Measurements from ENCODE around the gene FGF8. TPM values are rescaled to one million over a fixed set of nuclear protein-coding genes. Genes with fewer than 3 reads are reported as not detected.

The FGF8 gene
- total and polyA plus RNA-seq, 2 of the 8 experiments (the other 6 are each of a cell fraction or from before 2014, with no cell fraction given): 1.1 to 3.9 TPM

DNA sequence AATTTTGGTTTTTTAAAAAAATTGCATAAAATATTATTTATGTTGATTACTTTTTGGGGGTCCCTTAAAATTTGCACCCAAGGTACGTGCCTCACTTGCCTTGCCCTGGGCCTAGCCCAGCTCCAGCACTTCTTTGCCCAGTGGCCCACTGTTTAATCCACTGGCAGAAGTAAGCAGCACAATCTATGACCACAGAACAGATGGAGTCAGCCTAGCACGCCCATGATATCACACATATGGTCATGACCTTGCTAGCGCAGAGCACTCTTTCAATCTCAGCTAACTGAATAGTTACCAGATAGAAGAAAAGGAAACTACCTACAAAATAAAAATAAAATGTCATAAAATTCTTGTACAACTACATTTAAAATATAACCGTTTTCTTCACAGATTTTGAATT is 36.7 kb upstream of the FGF8 start:
- no peak overlapping the region for H4K91ac ChIP-seq (replicated peaks; ENCODE audit: insufficient read length, low read length)
- no peak overlapping the region for H2BK12ac ChIP-seq (ENCODE audit: low read depth, low read length)
- no peak overlapping the region for H3K14ac ChIP-seq (ENCODE audit: insufficient read length)
- H3K79me2 ChIP-seq (ENCODE audit: control insufficient read depth in 1 of 2, insufficient read depth in 2 of 2, low read length in 2 of 2): peaks cover 44 to 82% of the 10 kb centered on the region in 2 experiments
- no peak overlapping the region for H2AK5ac ChIP-seq (ENCODE audit: low read depth, low read length)
- H2BK120ac ChIP-seq (replicated peaks; ENCODE audit: low read depth, low read length): no peak overlapping the region
- no peaks in the 10 kb centered on the region for H3K27me3 ChIP-seq (replicated peaks in 1 of 4; ENCODE audit: control insufficient read depth in 3 of 4, extremely low read depth in 1 of 4, insufficient read depth in 3 of 4, low read length in 3 of 4)
- H2BK15ac ChIP-seq (ENCODE audit: low read length): no peak overlapping the region
- peaks cover 32 to 36% of the 10 kb centered on the region in 2 experiments for H4K20me1 ChIP-seq (replicated peaks in 1 of 2; ENCODE audit: control insufficient read depth in 1 of 2, insufficient read depth in 2 of 2, low read length in 2 of 2)
- peaks cover 9% of the 10 kb centered on the region for H3K23me2 ChIP-seq (ENCODE audit: low read depth, low read length)
- H4K8ac ChIP-seq (ENCODE audit: extremely low read depth, insufficient read depth, low read length): no peak overlapping the region
- no peak overlapping the region for H3K4ac ChIP-seq (replicated peaks; ENCODE audit: insufficient read length, low read depth, low read length)
- no peak overlapping the region for H3K4me3 ChIP-seq (ENCODE audit: extremely low read depth in 1 of 4, insufficient read depth in 2 of 4, low read depth in 3 of 4, low read length in 4 of 4)
- FAIRE-seq (no peak), DNase-seq (ENCODE audit: low read depth in 1 of 2, low spot score in 2 of 2) (no peak)
- TF ChIP-seq EZH2 (IDR thresholded peaks at IDR 0.05; ENCODE audit: low read depth, low read length, severe bottlenecking) (no peak), POLR2AphosphoS5 (IDR thresholded peaks at IDR 0.05; ENCODE audit: low read depth, low read length) (no peak), RNF2 (IDR thresholded peaks at IDR 0.05; ENCODE audit: borderline replicate concordance, low read depth, low read length, missing control alignments, poor library complexity, severe bottlenecking) (no peak)
- peaks cover 0 to 5% (median 0%) of the 10 kb centered on the region in 4 experiments; a peak in 3 of 7 replicates for H3K4me1 ChIP-seq (replicated peaks in 1 of 4; ENCODE audit: control insufficient read depth in 3 of 4, insufficient read depth in 4 of 4, low read length in 3 of 4)
- H3K18ac ChIP-seq (ENCODE audit: extremely low read depth, low read length): no peak overlapping the region
- H4K5ac ChIP-seq (ENCODE audit: insufficient read length, low read depth, low read length): no peak overlapping the region
- H3K9ac ChIP-seq (replicated peaks in 1 of 4; ENCODE audit: extremely low read depth in 1 of 4, low read depth in 3 of 4, low read length in 3 of 4): no peak overlapping the region
- H3K56ac ChIP-seq (replicated peaks; ENCODE audit: insufficient read length, low read depth, low read length): no peak overlapping the region
- H3K4me2 ChIP-seq (ENCODE audit: insufficient read depth in 1 of 2, low read depth in 2 of 2, low read length in 2 of 2): no peak overlapping the region; a peak in 1 of 4 replicates
- H2BK5ac ChIP-seq (ENCODE audit: low read depth, low read length): no peak overlapping the region
- H3K27ac ChIP-seq (ENCODE audit: low read depth, low read length): no peak overlapping the region
- peaks cover 11 to 57% (median 27%) of the 10 kb centered on the region in 4 experiments for H3K36me3 ChIP-seq (ENCODE audit: control insufficient read depth in 2 of 4, insufficient read depth in 4 of 4, low read length in 3 of 4)
- H3K23ac ChIP-seq (ENCODE audit: insufficient read length): no peak overlapping the region
- CTCF ChIA-PET (ENCODE audit: partially characterized antibody): interaction anchor here (0.7 to 2.2 kb wide), 5 partner anchors 21 to 197 kb away, joined by 3 to 8 read pairs (median 3); no protein-coding TSS in a partner anchor
- no peak overlapping the region for H2AFZ ChIP-seq (ENCODE audit: low read length)
- WGBS, 2 experiments (ENCODE audit: extremely low coverage in 1 of 2, insufficient coverage in 1 of 2, insufficient read length in 1 of 2, insufficient replicate concordance in 2 of 2, low coverage in 1 of 2, low lambda C conversion rate in 2 of 2, missing lambda C conversion rate in 1 of 2): 92% methylated on average over 4 of the region's 4 CpGs; no CpG with 5 or more reads in 1 of the 2 experiments
- H3K9me3 ChIP-seq (ENCODE audit: insufficient read depth in 2 of 2, low read depth in 1 of 2, low read length in 1 of 2): no peaks in the 10 kb centered on the region
- H3K79me1 ChIP-seq (ENCODE audit: low read depth, low read length): peaks cover 8% of the 10 kb centered on the region
- H2BK20ac ChIP-seq (ENCODE audit: low read length): no peak overlapping the region
- POLR2A ChIA-PET (ENCODE audit: partially characterized antibody): interaction anchor here (0.6 to 1.9 kb wide), 7 partner anchors 9 to 197 kb away, joined by 3 to 6 read pairs (median 4); no protein-coding TSS in a partner anchor

Data from H1 (cell line).